GM19193 (cell line): ENCODE measurements around the gene FBXO15.

Experiments used
- POLR2A ChIP-seq: IDR thresholded peaks from 4 replicates; pipeline ENCODE4 v1.6.1; 2011; ENCODE audit not compliant: insufficient read depth, insufficient read length; ENCODE audit errors: extremely low read depth

The FBXO15 gene

GRCh38 chr18:74064510-74064909 is 83.1 kb downstream of the FBXO15 start:
- no peak for TF ChIP-seq POLR2A

- TF ChIP-seq POLR2A, result no peak
Observed at GRCh38 chr18:74063557-74063956, 84.1 kb downstream of the FBXO15 start.

GRCh38 chr18:74063023-74063422 is 84.6 kb downstream of the FBXO15 start:
- no peak for TF ChIP-seq POLR2A

GRCh38 chr18:74062037-74062436 is 85.6 kb downstream of the FBXO15 start:
- no peak for TF ChIP-seq POLR2A

- TF ChIP-seq POLR2A, result no peak
Observed at GRCh38 chr18:74060579-74060978, 87.1 kb downstream of the FBXO15 start.

- no peak for TF ChIP-seq POLR2A
Observed at GRCh38 chr18:74050807-74051206, 96.8 kb downstream of the FBXO15 start.

- TF ChIP-seq POLR2A, result no peak
Observed at GRCh38 chr18:74040459-74041332, 106.9 kb downstream of the FBXO15 start.

- no peak for TF ChIP-seq POLR2A
Observed at GRCh38 chr18:74040008-74040407, 107.6 kb downstream of the FBXO15 start.

- no peak for TF ChIP-seq POLR2A
Observed at GRCh38 chr18:74029161-74029560, 118.5 kb downstream of the FBXO15 start.
